ENCODE data around the gene CDH10.
A peak's percentile ranks its signal among the peaks of the same experiment; 100 is the strongest.

CDH10 gene

GRCh38 chr5:24595329-24595728, 49.4 kb downstream of the CDH10 start:
- no peak for DNase-seq

GRCh38 chr5:24591426-24591825, 53.4 kb downstream of the CDH10 start:
- DNase-seq: no peak

DNA sequence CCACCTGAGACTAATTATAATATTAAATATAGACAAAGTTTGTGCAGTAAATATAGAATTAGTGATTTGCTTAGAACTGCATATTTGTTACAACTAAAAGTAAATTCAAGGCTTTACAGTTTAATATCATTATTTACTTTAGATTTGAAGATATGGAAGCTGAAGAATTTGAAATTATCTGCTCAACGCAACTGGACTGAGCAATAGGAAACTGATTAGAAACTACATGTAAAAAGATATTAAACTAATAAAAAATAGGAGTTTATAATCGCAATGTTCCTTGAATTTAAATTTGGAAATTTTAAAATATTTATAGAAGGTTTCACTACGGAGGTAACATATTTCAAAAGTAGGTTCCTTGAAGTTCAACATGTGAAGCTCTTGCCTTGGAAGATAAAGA, 55.2 kb downstream of the CDH10 start:
- DNase-seq: no peak

DNA sequence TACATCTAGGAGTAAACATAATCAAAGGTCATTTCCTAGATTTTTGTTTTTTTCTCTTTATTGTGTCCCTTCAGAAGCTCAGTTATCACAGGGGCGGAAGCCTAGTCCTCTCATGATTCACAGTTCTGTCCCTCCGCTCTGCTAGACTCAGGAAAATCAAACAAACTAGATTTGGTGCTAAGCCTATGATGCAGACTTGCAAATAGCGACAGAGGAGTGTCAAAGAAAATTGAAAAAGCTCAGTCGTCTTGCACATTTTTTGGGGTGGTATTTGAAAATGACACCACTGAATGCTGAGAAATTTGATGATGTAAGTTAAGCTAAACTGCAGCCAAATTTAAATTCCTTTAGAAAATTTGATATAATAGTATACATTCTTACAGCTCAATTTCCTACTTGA, 59.0 kb downstream of the CDH10 start:
- DNase-seq: no peak

DNA sequence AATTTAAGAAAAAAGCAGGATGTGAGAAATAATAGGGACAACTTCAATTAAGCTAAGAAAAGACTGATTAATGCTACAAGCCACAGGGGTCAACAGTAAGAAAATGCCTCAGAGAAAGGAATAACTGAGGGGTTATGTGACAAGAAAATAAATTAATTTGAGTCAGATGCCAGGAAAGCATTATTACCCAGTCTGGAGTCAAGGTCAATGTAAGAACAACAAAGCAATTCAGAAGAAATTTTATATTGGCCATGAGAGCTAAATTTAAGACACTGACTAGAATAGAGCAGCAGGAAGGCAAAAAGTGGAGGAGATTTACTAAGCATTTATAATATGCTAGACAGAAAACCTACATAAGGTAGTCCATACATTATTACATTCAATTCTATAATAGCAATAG, 73.5 kb downstream of the CDH10 start:
- no peak for DNase-seq

GRCh38 chr5:24566933-24567332, 77.8 kb downstream of the CDH10 start:
- no peak for DNase-seq

- no peak for DNase-seq
Measured at GRCh38 chr5:24555229-24555628, 89.5 kb downstream of the CDH10 start.

GRCh38 chr5:24547132-24547531, 97.6 kb downstream of the CDH10 start:
- DNase-seq: no peak

DNA sequence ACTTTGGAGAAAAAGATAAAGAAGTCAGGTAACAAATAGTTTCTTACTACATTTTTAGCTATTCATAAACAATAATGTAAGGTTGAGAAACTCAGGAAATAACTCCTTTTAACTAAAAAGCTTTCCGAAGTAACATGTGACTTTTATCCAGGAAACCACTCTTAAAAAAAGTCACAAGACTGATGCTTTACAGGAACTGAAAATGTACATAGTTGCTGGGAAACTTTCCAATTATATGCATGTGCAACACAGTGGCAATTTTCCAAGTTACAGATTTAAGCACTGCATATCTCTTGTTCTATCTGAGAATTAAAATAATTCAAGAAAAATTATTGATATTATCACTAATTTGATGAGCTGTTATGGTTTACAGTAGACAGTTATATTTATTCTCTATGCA, 105.2 kb downstream of the CDH10 start:
- peak; percentile 57 to 93 (median 89) for DNase-seq

- DNase-seq: no peak
Measured at GRCh38 chr5:24538346-24538745, 106.4 kb downstream of the CDH10 start.

DNA sequence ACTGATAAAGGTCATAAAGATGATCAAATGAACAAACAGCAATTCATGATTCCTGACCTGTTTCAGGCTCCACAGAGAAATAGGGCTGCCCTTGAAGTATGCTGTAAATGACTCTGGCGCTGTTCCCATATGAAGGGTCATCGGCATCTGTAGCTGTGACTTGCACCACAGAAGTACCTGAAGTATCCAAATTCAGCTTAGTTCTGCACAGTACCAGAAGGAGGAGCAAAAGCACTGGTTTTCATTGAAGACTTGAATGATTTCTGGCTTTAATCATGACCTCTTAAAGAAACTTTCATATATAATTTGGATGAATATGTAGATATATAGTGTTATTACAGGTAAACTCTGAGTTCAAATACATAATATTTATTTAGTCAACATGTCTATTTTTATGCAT, 109.1 kb downstream of the CDH10 start:
- DNase-seq: peak in 1 of 3 donors; percentile 19

DNA sequence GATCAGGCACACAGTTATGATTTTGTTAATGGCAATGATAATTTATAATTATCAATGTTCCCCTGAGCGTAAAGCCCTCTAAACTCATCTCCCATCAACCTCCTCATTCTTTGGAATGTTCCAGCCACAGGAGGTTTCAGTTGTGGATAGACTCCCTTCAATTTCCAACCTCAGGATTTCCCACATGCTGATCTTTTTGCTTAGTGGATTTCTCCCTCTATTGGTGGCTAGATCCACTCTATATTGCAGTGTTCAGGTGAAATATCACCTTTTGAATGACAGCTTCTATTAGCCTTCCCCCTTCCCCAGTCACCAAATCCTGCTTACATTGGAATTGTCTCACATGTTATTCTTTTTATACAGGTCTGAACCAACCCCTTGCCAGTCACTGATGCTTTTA, 113.9 kb downstream of the CDH10 start:
- DNase-seq: no peak

- no peak for DNase-seq
Measured at GRCh38 chr5:24525414-24525813, 119.4 kb downstream of the CDH10 start.

DNA sequence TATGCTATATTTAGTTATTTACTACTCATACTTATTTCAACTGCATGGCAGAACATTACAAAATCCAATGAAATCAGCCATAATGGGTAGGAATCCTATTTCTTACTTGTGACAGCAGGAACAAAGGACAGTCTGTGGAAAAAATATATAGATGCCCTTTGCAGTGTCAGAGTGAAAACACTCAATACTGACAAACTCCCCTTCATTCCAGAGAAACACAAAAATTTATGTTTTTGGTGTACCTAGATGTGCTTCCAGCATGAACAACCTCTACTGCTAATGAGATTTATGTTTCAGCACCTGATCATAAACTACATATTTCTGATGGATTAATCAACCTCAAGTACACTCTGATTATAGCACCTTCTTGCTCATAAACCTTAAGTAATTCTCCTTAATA, 132.4 kb downstream of the CDH10 start:
- no peak for DNase-seq

- DNase-seq: no peak
Measured at GRCh38 chr5:24510523-24510988, 134.2 kb downstream of the CDH10 start.

DNA sequence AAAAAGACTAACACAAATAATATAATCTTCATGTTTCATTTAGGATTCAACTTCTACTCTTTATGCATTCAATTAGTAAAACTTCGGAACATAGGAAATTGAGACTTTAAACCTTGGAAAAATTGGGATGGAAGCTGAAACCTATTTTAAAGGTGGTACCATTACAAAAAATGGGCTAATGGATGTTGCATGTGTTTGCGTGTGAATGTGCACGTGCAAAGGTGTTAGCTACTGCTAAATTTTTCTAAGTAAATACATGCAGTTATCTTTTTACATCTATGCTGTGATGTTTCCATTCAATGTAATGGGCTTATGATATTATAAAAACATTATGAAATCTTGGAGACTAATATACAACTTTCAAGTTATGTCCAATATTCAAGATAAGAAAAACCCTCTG, 134.8 kb downstream of the CDH10 start:
- no peak for DNase-seq

- no peak for DNase-seq
Measured at GRCh38 chr5:24505258-24505657, 139.5 kb downstream of the CDH10 start.

GRCh38 chr5:24497591-24498157, 147.1 kb downstream of the CDH10 start:
- DNase-seq: no peak

DNA sequence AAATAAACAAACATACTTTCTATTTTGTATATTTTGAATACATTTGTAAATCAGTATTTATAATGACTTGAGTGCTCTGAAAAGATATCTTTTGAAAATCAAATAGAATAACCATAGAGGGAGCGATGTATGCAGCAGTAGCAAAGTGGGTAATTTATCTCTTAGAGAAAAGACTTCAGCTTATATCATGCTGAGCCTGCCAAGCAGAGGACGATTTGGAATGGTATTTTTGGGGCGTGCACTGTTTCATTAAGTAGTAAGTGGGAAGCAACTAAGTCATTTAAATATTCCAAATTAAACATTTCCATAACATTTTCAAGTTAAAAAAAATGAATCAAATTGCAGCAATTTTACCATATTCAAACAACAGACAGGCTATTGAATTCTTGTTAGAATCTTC, 147.6 kb downstream of the CDH10 start:
- no peak for DNase-seq

DNA sequence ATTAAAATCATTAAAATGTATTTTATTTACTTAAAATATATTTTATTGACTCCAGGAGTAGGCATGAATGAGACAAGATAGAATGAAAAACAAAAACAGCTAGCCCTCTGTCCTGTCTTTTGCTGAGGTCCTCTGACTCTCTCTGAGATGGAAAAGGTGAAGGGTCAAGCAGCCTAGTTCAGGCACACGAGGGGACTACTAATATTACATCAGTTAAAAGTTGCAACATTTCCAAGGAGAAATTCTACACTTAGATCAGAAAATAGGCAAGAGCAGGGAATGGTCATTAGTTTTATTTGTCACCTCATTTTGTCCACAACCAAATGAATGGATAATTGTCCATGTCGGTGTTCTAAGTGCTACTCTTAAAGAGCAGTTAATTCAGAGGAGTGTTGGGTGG, 148.5 kb downstream of the CDH10 start:
- no peak for DNase-seq

GRCh38 chr5:24492229-24492628, 152.5 kb downstream of the CDH10 start:
- DNase-seq: no peak

DNA sequence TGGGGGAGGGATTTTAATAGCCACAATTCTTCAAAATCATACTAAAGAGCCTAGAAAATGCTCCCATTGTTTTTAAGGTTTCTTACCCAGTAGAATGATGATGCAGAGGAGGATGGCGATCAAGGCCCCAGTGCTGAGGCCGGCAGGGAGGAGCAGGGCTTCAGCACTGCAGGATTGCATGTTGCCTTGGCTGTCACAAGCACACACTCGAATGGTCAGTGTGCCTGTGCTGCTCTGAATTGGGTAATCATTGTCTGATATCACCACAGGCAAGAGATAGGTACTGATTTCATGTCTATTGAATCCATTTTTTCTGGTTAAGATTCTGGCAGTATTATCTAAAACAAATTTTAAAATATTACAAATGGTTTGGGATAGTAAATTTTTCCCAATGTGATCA, 153.3 kb downstream of the CDH10 start:
- DNase-seq: no peak

DNA sequence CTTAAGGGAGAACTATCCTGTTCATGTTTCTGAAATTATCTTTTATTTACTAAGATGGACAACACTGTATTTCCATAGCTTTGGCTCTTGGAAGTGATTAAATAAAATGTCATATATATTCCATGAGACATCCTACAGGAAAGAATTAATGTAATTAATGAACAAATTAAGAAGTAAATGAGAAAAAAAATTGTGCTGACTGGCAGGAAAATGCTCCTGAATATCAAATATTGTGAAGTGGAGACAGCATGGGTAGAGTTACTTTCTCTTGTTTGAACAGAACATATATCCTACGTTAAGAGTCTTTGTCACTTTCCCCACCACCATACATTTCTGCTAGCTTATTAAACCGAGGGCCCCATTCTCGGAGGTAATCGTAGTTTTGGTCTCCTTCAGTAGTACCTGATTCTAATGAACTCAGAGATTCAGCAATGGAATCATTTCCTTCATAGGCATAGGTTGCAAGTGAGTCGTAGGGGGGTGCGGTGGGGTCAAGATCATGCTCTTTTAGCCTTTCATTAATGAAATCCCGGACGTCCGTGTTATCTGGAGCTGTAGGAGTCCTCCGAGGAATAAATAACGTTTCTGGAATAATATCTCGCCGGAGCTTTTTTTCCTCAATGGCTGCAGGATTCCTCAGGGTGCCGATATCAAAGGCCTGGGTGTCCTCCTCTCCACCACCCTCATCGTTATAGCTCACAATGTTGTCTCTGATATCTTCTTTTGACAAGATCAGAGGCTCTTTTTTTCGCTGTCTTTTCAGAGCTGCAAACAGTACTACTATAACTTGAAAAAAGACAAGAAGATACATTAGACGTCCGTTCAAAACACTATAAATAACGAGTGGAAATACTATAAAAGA, 157.2 kb downstream of the CDH10 start:
- DNase-seq: no peak

- peak in 2 of 3 donors; percentile 22 to 44 for DNase-seq
Measured at GRCh38 chr5:24480952-24481351, 163.8 kb downstream of the CDH10 start.

GRCh38 chr5:24477958-24478357, 166.8 kb downstream of the CDH10 start:
- DNase-seq: no peak

Data from suppressor macrophage treated with lipopolysaccharide for 1 hour (primary cell).